SK-N-SH treated with all-trans-retinoic acid at 6 μM for 48 hours (cell line): ENCODE data around the gene NDC80.

ENCODE experiments used
- ATAC-seq: fragments of 200-7000 bp; cut with Tn5 transposase; 3 replicates; pipeline ENCODE4 v1.9.1; 2020; ENCODE audit warnings: mild to moderate bottlenecking, moderate library complexity
- ARNTL ChIP-seq: fragments of 450-650 bp; formaldehyde crosslinking; IDR thresholded peaks from 2 replicates; pipeline ENCODE4 v1.5.0; 2020; ENCODE audit warnings: low read depth, mild to moderate bottlenecking, moderate library complexity, borderline replicate concordance
- BACH2 ChIP-seq: fragments of 250-450 bp; sonication (Bioruptor Pico); IDR thresholded peaks from 2 replicates; pipeline ENCODE4 v1.9.0; 2021; ENCODE audit warnings: mild to moderate bottlenecking, borderline replicate concordance
- ESRRG ChIP-seq: fragments of 250-450 bp; sonication (Bioruptor Pico); IDR thresholded peaks from 2 replicates; pipeline ENCODE4 v1.6.1; 2021; ENCODE audit warnings: mild to moderate bottlenecking
- GLIS3 ChIP-seq: fragments of 250-450 bp; sonication (Bioruptor Pico); IDR thresholded peaks from 2 replicates; pipeline ENCODE4 v1.5.0; 2020; ENCODE audit warnings: mild to moderate bottlenecking, moderate library complexity
- ISL1 ChIP-seq: fragments of 250-450 bp; sonication (Bioruptor Pico); IDR thresholded peaks from 2 replicates; pipeline ENCODE4 v2.1.2; 2022; ENCODE audit warnings: mild to moderate bottlenecking, moderate library complexity
- OSR1 ChIP-seq: fragments of 250-450 bp; sonication (Bioruptor Pico); IDR thresholded peaks from 2 replicates; pipeline ENCODE4 v1.8.0; 2022; ENCODE audit warnings: moderate library complexity, mild to moderate bottlenecking, inconsistent platforms
- PPARA ChIP-seq: fragments of 250-450 bp; sonication (Bioruptor Pico); IDR thresholded peaks from 2 replicates; pipeline ENCODE4 v1.5.0; 2020; ENCODE audit warnings: mild to moderate bottlenecking, borderline replicate concordance
- RARB ChIP-seq: fragments of 250-450 bp; sonication (Bioruptor Pico); IDR thresholded peaks from 2 replicates; pipeline ENCODE4 v1.8.0; 2021; ENCODE audit warnings: mild to moderate bottlenecking, moderate library complexity
- SNAI2 ChIP-seq: fragments of 250-450 bp; sonication (Bioruptor Pico); IDR thresholded peaks from 2 replicates; pipeline ENCODE4 v1.5.0; 2020; ENCODE audit warnings: mild to moderate bottlenecking, moderate library complexity
- TCF4 ChIP-seq: fragments of 250-450 bp; sonication (Bioruptor Pico); IDR thresholded peaks from 2 replicates; pipeline ENCODE4 v1.8.0; 2021; ENCODE audit warnings: mild to moderate bottlenecking, moderate library complexity, borderline replicate concordance
- TOX ChIP-seq: fragments of 250-450 bp; sonication (Bioruptor Pico); IDR thresholded peaks from 2 replicates; pipeline ENCODE4 v1.8.0; 2021; ENCODE audit warnings: mild to moderate bottlenecking, moderate library complexity, borderline replicate concordance
- ZC3H10 ChIP-seq: fragments of 250-450 bp; sonication (Bioruptor Pico); IDR thresholded peaks from 2 replicates; pipeline ENCODE4 v1.5.1; 2021; ENCODE audit warnings: mild to moderate bottlenecking, moderate library complexity
- ZFP3 ChIP-seq: fragments of 250-450 bp; sonication (Bioruptor Pico); IDR thresholded peaks from 2 replicates; pipeline ENCODE4 v1.5.0; 2020; ENCODE audit warnings: mild to moderate bottlenecking, moderate library complexity
- ZFP30 ChIP-seq: fragments of 450-650 bp; formaldehyde crosslinking; IDR thresholded peaks from 2 replicates; pipeline ENCODE4 v1.5.0; 2022; ENCODE audit warnings: mild to moderate bottlenecking, moderate library complexity
- ZNF565 ChIP-seq: fragments of 450-650 bp; formaldehyde crosslinking; conservative IDR thresholded peaks from 2 replicates; pipeline ENCODE4 v1.5.0; 2020; ENCODE audit warnings: low read depth, mild to moderate bottlenecking, moderate library complexity
- ZNF8 ChIP-seq: fragments of 450-650 bp; formaldehyde crosslinking; IDR thresholded peaks from 2 replicates; pipeline ENCODE4 v1.5.0; 2020; ENCODE audit warnings: mild to moderate bottlenecking, moderate library complexity
- TF ChIP-seq, protein P1 (sequence below): fragments of 250-450 bp; sonication (Bioruptor Pico); IDR thresholded peaks from 2 replicates; pipeline ENCODE4 v1.8.0; 2020; ENCODE audit warnings: mild to moderate bottlenecking, moderate library complexity, borderline replicate concordance
- TF ChIP-seq, protein P2 (sequence below): fragments of 250-450 bp; sonication (Bioruptor Pico); IDR thresholded peaks from 2 replicates; pipeline ENCODE4 v1.8.0; 2021; ENCODE audit warnings: low read depth, mild to moderate bottlenecking, moderate library complexity, borderline replicate concordance
- TF ChIP-seq, protein P3 (sequence below): fragments of 250-450 bp; sonication (Bioruptor Pico); IDR thresholded peaks from 2 replicates; pipeline ENCODE4 v1.5.1; 2020; ENCODE audit warnings: low read depth, mild to moderate bottlenecking, moderate library complexity
- TF ChIP-seq, protein P4 (sequence below): fragments of 250-450 bp; sonication (Bioruptor Pico); IDR thresholded peaks from 2 replicates; pipeline ENCODE4 v1.5.0; 2020; ENCODE audit warnings: mild to moderate bottlenecking, moderate library complexity
- TF ChIP-seq, protein P5 (sequence below): fragments of 250-450 bp; sonication (Bioruptor Pico); IDR thresholded peaks from 2 replicates; pipeline ENCODE4 v1.5.1; 2021; ENCODE audit warnings: mild to moderate bottlenecking, moderate library complexity

The NDC80 gene

DNA sequence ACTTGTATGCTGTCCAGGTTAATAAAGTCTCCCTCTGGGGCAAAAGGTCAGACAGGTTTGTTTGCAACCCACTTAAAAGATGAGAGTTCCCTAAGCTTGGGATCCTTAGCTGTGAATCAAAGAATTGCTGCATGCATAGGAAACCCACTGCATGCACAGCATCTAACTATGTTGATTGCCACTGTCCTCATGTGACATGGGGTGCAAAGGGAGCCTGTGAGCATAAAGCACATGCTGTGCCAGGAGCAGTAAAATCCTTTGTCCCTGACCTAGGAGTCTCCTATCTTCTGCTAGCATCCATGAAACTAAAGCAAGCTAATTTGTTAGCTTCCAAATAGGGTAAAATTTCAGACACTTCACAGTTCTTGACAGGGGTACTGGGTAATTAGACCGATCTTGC, 13.8 kb upstream of the NDC80 start (continued):
- TF ChIP-seq, protein P1, sequence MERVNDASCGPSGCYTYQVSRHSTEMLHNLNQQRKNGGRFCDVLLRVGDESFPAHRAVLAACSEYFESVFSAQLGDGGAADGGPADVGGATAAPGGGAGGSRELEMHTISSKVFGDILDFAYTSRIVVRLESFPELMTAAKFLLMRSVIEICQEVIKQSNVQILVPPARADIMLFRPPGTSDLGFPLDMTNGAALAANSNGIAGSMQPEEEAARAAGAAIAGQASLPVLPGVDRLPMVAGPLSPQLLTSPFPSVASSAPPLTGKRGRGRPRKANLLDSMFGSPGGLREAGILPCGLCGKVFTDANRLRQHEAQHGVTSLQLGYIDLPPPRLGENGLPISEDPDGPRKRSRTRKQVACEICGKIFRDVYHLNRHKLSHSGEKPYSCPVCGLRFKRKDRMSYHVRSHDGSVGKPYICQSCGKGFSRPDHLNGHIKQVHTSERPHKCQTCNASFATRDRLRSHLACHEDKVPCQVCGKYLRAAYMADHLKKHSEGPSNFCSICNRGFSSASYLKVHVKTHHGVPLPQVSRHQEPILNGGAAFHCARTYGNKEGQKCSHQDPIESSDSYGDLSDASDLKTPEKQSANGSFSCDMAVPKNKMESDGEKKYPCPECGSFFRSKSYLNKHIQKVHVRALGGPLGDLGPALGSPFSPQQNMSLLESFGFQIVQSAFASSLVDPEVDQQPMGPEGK (CRISPR knock-in tag), result no peak
- no peak for TF ChIP-seq ZFP30 (CRISPR knock-in tag)
- TF ChIP-seq ESRRG (CRISPR knock-in tag), result no peak
- no peak for TF ChIP-seq BACH2 (CRISPR knock-in tag)

DNA sequence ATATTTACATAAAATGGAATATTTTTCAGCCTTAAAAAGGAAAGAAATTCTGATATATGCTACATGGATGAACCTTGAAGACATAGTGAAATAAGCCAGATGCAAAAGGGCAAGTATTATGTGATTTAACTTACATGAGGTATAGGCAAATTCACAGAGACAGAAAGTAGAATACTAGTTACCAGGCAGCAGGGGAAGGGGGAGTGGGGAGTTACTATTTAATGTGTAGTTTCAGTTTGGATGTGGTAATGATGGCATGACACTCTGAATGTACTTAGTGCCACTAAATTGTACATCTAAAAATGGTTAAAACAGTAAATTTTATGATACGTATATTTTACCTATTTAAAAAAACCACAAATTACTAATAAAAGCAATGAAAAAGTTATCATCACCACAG, 12.1 kb upstream of the NDC80 start:
- no peak for ATAC-seq
- no peak for TF ChIP-seq PPARA (CRISPR knock-in tag)
- no peak for TF ChIP-seq ZC3H10 (CRISPR knock-in tag)
- no peak for TF ChIP-seq TOX (CRISPR knock-in tag)
- no peak for TF ChIP-seq ZFP3 (CRISPR knock-in tag)
- TF ChIP-seq ISL1 (CRISPR knock-in tag), result no peak
- TF ChIP-seq ZNF8 (CRISPR knock-in tag), result no peak
- no peak for TF ChIP-seq ZFP30 (CRISPR knock-in tag)
- no peak for TF ChIP-seq GLIS3 (CRISPR knock-in tag)
- no peak for TF ChIP-seq BACH2 (CRISPR knock-in tag)
- TF ChIP-seq, protein P2, sequence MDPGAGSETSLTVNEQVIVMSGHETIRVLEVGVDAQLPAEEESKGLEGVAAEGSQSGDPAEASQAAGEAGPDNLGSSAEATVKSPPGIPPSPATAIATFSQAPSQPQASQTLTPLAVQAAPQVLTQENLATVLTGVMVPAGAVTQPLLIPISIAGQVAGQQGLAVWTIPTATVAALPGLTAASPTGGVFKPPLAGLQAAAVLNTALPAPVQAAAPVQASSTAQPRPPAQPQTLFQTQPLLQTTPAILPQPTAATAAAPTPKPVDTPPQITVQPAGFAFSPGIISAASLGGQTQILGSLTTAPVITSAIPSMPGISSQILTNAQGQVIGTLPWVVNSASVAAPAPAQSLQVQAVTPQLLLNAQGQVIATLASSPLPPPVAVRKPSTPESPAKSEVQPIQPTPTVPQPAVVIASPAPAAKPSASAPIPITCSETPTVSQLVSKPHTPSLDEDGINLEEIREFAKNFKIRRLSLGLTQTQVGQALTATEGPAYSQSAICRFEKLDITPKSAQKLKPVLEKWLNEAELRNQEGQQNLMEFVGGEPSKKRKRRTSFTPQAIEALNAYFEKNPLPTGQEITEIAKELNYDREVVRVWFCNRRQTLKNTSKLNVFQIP (CRISPR knock-in tag), result no peak
- no peak for TF ChIP-seq ZNF565 (CRISPR knock-in tag)

DNA sequence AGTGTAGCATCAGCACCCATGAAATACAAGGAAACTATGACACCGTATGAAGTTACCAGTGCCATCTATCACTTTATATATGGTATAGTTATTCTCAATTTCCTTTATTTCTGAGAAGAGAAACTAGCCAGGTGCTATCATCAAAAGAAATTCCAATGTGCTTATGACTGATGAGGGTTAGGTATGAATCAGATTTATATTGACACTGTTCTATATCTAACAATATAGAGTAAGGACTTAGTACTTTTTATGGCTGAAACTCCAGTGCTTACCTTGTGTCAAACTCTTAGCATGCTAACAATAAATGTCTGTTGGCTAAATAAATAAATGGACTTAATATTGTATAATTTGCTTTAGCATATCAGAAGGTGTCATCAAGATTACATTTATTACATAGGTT, 7.0 kb upstream of the NDC80 start:
- TF ChIP-seq, protein P3, sequence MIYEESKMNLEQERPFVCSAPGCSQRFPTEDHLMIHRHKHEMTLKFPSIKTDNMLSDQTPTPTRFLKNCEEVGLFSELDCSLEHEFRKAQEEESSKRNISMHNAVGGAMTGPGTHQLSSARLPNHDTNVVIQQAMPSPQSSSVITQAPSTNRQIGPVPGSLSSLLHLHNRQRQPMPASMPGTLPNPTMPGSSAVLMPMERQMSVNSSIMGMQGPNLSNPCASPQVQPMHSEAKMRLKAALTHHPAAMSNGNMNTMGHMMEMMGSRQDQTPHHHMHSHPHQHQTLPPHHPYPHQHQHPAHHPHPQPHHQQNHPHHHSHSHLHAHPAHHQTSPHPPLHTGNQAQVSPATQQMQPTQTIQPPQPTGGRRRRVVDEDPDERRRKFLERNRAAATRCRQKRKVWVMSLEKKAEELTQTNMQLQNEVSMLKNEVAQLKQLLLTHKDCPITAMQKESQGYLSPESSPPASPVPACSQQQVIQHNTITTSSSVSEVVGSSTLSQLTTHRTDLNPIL (CRISPR knock-in tag), result no peak
- TF ChIP-seq ESRRG (CRISPR knock-in tag) (no peak), ARNTL (CRISPR knock-in tag) (no peak), BACH2 (CRISPR knock-in tag) (no peak), RARB (CRISPR knock-in tag) (no peak), TCF4 (no peak), SNAI2 (CRISPR knock-in tag) (no peak), ZFP3 (CRISPR knock-in tag) (no peak), PPARA (CRISPR knock-in tag) (no peak), GLIS3 (CRISPR knock-in tag) (no peak), ZC3H10 (CRISPR knock-in tag) (no peak), ZNF8 (CRISPR knock-in tag) (no peak), ZFP30 (CRISPR knock-in tag) (no peak), OSR1 (CRISPR knock-in tag) (no peak)
- TF ChIP-seq, protein P2 (CRISPR knock-in tag), result no peak
- TF ChIP-seq, protein P4, sequence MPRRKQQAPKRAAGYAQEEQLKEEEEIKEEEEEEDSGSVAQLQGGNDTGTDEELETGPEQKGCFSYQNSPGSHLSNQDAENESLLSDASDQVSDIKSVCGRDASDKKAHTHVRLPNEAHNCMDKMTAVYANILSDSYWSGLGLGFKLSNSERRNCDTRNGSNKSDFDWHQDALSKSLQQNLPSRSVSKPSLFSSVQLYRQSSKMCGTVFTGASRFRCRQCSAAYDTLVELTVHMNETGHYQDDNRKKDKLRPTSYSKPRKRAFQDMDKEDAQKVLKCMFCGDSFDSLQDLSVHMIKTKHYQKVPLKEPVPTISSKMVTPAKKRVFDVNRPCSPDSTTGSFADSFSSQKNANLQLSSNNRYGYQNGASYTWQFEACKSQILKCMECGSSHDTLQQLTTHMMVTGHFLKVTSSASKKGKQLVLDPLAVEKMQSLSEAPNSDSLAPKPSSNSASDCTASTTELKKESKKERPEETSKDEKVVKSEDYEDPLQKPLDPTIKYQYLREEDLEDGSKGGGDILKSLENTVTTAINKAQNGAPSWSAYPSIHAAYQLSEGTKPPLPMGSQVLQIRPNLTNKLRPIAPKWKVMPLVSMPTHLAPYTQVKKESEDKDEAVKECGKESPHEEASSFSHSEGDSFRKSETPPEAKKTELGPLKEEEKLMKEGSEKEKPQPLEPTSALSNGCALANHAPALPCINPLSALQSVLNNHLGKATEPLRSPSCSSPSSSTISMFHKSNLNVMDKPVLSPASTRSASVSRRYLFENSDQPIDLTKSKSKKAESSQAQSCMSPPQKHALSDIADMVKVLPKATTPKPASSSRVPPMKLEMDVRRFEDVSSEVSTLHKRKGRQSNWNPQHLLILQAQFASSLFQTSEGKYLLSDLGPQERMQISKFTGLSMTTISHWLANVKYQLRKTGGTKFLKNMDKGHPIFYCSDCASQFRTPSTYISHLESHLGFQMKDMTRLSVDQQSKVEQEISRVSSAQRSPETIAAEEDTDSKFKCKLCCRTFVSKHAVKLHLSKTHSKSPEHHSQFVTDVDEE, result no peak
- TF ChIP-seq, protein P1 (CRISPR knock-in tag), result no peak
- TF ChIP-seq, protein P5, sequence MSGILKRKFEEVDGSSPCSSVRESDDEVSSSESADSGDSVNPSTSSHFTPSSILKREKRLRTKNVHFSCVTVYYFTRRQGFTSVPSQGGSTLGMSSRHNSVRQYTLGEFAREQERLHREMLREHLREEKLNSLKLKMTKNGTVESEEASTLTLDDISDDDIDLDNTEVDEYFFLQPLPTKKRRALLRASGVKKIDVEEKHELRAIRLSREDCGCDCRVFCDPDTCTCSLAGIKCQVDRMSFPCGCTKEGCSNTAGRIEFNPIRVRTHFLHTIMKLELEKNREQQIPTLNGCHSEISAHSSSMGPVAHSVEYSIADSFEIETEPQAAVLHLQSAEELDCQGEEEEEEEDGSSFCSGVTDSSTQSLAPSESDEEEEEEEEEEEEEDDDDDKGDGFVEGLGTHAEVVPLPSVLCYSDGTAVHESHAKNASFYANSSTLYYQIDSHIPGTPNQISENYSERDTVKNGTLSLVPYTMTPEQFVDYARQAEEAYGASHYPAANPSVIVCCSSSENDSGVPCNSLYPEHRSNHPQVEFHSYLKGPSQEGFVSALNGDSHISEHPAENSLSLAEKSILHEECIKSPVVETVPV, result no peak
- no peak for ATAC-seq
